Activated CD4-positive, alpha-beta T cell treated with anti-CD3 and anti-CD28 coated beads, Interleukin-2, Interleukin-4, amounts not matched to agents 100 ng/mL and 50 ng/mL, durations not matched to agents 16 hours and 8 hours (primary cell): Measurements from ENCODE around the gene DNALI1.
A peak's percentile ranks its signal among the peaks of the same experiment; 100 is the strongest.
"Not testable (repeated sequence)": the region's sequence is repeated elsewhere in the genome, so short reads cannot be mapped to it uniquely, and the experiment has no call there.

Experiments
- DNase-seq: peaks from one replicate; pipeline ENCODE4 v3.0.0-alpha.2; 2020; ENCODE audit warnings: low spot score

Gene DNALI1

DNA sequence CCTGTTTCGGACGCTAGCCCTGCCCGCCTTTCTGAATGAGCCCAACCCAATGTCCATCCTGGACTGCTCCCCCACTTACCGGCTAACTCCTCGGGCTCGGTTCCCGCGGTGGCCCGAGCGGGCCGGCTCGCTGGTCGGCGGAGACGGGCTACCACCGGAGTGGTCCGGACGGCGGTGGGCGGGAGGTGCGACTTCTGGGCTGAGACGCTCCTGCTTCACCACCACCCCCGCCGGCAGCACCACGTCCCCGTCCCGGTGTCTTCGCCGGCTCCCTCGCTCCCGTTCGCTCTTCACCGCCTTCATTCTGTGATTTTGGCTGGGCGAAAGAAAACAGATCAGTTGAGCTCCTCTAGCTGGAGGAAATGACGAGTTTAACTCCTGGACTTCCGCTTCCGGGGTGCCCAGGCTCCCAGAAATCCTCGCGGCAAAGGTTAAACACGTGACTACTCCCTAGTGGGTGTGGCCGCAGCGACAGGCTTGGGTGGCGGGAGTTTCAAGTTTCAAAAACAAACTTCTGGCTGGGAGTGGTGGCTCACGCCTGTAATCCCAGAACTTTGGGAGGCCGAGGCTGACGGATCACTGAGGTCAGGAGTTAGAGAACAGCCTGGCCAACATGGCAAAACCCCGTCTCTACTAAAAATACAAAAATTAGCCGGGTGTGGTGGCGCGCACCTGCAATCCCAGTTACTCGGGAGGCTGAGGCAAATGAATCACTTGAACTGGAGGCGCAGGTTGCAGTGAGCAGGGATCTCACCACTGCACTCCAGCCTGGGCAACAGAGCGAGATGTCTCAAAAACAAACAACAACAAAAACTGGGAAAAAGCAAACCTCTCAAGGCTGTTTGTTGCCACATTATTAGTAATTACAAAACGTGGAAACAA, 2.6 kb upstream of the DNALI1 start, which contains the start of gene SNIP1:
TSS of gene SNIP1 (minus strand) at position 367 of the 882 bp plus-strand sequence. CDS start at position 303, 64 bp downstream.
- DNase-seq: peak; percentile 94

DNA sequence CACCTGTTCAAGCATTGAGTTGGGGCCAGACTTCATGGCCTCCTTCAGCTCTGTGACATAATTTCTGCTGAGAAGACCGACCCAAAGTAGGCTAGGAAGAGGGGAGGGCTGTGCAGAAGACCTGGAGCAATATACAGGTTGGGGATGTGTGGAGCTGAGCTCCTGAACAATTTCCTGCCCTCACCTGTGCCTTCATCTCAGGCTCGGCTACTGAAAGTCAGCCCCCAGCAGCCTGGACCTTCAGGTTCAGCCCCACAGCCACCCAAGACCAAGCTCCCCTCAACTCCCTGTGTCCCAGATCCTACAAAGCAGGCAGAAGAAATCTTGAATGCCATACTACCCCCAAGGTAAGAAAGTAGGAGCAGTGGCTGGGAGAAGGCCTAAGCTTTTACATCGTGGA, 662 bp downstream of the DNALI1 start:
- DNase-seq: no peak

DNA sequence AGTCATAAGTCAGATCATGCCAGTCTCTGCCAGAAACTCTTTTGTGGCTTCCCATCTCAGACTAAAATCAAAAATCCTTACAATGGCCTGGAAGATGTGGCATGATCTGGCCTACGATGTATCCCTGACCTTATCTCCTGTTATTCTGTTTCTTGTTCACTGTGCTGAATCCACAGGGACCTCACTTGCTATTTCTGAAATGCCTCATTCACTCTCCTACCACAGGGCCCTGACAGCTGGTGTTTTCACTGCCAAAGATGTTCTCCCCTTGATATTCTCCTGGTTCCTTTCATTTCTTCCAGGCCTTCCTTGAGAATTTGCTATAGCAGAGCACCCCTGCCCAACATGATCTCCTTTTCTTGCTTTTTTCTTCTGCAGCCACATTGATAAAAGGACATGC, 1.7 kb downstream of the DNALI1 start:
- no peak for DNase-seq

DNA sequence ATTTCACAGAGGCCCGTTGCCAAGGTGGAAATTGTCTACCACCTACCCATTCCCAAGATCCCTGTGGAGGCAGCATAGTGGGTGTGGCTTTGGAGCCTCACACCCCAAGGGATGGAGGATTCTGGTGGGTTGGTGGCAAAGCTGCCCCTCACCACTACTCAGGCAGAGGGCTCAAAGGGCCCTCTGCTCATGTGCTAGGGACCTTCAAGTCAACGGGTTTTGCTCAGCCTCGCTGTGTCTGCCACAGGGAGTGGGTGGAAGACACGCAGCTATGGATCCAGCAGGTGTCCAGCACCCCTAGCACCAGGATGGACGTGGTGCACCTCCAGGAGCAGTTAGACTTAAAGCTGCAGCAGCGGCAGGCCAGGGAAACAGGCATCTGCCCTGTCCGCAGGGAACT, 2.3 kb downstream of the DNALI1 start:
- DNase-seq: no peak

DNA sequence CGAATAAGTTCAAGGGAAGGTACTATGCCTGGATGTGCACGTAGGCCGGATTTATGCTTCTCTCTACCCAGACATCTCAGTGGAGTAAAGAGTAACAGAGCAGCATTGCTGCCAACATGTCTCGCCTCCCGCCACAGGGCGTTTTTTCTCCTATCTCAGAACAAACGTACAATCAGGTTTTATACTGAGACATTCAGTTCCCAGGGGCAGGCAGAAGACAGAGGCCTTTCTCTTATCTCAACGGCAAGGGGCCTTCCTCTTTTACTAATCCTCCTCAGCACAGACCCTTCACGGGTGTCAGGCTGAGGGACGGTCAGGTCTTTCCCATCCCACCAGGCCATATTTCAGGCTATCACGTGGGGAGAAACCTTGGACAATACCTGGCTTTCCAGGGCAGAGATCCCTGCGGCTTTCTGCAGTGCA, 3.2 kb downstream of the DNALI1 start:
- not testable (repeated sequence) for DNase-seq

DNA sequence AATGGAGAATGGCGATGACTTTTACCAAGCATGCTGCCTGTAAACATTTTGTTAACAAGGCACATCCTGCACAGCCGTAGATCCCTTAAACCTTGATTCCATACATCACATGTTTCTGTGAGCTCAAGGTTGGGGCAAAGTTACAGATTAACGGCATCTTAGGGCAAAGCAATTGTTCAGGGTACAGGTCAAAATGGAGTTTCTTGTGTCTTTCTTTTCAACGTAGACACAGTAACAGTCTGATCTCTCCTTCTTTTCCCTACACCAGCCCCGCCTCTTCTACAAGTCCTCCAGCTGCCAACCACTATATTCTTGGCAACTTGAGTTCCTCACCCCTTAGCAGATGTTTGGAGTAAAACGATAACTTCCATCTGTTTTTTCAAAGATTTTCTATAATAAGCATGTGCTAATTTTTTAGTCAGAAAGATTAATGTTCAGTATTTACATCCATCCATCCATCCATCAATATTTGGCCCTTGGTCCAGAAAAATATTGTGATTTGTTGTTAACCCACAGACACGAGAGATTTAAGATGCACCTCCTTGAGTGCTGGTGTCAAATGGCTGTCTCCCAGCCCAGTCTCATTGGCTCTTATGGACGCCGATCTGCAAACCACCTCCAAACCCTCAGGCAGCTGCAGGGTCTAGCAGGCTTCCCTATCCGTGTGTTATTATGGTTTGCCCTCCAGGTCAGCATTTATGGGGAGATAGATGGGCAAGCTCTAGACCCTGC, 3.8 kb downstream of the DNALI1 start:
- DNase-seq: no peak

DNA sequence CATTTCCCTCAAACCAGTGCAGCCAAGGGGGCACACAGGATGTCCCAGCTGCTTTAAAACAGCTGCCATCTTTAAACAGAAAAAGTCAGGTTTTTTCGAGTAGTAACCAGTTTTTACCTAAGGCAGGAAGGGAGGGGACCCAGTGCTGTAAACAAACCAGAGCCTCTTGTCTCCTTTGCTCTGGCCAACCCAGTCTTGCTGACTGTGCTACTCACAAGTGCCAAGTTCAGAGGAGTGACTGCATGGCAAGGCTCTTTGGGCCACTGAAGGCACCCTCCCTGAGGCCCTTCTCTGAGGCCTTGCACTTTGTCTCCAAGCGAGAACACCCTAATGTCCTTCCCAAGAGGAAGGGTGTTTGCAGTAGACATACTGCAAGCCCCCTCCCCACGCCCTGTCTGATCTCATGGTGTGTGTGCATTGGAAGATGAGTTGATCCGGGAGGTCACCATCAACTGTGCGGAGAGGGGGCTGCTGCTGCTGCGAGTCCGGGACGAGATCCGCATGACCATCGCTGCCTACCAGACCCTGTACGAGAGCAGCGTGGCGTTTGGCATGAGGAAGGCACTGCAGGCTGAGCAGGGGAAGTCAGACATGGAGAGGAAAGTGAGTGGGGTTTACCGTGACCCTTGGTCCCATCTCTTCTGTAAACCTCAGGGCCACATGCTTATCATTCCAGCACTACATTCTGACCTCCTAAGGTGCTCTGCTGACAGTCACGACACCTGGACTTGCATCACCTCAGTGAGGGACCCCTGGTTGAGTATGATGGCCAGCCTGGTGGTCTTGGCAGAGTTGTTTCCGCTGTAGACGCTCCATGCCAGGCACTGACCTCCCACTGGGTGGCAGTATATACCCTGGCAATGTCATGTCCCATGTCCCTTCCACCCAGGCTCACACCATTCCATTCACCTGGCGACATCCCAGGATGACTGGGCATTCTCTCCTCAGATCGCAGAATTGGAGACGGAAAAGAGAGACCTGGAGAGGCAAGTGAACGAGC, 4.7 kb downstream of the DNALI1 start:
- DNase-seq: peak; percentile 45

DNA sequence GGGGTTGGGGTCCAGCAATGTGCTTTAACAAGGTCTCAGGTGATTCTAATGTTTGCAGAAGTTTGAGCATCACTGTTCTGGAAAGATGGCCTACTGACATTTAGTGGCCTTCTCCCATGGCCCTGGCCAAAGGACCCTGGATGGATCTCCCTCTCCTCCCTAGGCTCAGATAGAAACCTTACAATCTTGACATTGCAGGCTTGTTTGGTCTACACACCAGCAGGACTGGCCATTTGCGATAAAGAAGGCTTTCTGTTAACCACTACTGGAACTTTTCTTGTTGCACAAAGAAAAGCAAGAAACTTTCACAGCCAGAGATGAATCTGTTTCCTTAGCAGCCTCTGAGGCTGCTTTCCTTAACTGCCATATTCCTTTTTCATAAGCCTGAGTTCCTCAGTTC, 6.2 kb downstream of the DNALI1 start:
- no peak for DNase-seq

DNA sequence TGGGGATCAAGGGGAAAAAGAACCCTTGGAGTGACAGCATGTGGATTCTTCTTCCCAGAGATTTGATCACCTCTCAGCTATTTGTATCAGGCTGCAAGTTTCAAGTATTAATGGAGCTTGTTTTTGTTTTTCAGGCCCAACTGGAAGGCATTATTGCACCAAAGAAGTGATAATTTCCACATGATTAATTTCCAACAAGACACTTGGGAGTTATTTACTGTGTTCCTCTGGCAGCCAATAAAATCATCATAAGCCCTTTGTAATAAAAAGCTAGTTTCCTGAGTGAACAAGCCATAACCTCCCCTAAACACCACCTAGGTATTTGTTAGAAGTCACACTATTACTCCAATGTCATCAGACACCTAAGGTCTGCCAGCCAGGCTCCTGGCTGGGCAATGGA, 8.2 kb downstream of the DNALI1 start:
- DNase-seq: no peak

DNA sequence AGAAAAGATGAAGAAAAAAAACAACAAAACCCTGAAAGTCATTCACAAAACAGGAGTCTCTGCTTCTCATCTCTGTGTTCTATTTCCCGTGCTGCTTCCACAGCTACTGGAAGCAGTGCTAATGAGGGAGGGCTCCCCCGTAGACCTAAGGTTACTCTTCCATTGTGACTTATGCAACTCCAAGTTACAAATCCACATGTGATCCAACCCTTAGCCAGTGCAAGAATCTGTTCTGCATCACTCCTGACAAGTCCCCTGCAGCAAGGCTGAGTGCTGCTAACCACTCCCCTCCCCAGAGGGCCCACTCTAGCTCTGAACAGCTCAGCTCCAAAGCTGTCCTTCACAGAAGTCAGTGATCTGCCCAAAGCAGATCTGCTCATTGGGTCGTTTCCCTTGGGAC, 10.3 kb downstream of the DNALI1 start:
- no peak for DNase-seq

DNA sequence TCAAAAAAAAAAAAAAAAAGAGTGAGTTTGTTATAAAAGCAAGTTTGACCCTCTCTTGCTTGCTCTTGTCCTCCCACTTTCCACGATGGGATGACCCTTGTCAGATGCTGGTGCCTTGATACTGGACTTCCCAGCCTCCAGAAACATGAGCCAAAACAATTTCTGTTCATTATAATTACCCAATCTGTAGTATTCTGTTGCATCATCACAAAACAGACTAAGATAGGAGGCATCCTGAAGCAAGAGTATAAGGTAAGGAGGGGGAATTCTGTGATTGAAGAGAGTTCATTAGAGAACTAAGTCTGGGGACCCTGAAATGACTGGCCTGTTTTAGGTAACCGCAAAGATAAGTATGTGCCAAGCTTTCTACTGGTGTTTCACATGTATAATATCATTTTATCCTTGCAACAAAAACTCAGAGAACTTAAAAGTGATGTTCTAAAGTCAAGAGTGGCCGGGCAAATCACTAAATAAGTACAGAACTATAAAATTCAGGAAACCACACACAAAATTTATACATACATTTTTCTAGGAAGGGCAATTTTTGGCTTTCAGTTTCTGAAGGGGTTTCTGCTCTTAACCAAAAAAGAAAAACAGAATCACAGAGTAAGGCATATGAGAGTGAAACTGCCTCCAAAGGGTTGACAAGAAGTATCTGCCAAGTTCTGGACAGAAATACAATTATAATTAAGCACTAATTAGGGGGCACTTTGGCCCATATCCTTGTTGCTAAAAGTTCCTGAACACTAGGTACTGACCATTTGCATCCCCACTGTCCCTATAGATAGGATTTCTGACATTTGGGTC, 14.0 kb downstream of the DNALI1 start:
- peak; percentile 50 for DNase-seq

DNA sequence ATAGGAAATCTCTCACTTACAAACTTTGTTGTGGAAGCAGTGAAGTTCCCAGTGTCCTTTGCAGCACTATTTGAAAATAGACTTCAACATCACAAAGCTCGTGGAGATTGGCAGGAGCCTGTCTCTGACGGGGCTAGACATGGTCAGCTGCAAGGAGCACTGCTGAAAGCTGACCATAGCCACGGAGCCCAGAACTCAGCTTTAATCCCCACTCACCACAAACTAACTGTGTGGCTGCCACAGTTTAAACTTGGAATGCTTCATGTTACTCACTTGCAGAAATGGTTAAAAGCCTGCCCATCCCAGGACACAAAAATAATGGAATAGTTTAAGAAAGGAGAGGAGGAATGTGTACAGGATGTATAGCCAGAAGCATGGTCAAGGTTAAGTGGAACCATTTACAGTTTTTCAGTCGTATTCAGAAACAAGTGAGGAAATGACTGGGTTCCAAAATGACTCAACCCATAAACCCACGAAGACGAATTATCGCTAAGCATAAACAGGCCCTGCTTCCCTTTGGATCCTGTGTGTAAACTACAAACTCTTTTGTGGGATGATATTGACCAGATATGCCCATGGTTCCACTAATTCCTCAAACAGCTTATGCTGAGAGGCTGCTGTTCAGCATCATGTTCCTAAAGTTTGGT, 18.2 kb downstream of the DNALI1 start:
- DNase-seq: peak; percentile 82

DNA sequence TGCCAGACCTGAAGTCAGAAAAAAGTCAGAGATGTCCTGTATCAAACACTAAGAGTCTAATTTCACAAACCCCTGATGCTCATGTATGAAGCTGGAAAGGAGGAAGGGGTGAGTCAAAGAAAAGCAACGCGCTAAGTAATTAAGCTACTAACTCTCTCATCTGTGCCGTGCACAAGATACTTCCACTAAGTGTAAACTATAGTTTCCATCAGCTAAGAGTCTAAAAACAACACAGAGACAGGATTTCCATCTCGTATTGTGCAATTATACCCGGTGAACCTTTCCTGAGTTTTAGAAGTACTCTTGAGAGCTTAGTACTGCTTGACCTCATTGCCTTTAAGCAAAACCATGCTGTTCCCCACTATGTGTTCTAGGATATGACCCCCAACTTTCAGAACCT, 19.0 kb downstream of the DNALI1 start:
- DNase-seq: peak; percentile 40

DNA sequence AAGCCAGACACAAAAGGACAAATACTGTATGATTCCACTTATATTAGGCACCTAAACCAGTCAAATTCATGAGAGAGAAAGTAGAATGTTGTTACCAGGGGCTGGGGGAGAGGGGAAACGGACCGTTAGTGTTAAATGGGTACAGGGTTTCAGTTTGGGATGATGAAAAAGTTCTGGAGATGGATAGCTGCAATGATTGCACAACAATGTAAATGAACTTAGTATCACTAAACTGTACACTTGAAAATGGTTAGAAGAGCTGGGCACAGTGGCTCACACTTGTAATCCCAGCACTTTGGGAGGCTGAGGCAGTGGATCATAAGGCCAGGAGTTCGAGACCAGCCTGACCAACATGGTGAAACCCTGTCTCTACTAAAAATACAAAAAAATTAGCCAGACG, 27.8 kb downstream of the DNALI1 start:
- not testable (repeated sequence) for DNase-seq

DNA sequence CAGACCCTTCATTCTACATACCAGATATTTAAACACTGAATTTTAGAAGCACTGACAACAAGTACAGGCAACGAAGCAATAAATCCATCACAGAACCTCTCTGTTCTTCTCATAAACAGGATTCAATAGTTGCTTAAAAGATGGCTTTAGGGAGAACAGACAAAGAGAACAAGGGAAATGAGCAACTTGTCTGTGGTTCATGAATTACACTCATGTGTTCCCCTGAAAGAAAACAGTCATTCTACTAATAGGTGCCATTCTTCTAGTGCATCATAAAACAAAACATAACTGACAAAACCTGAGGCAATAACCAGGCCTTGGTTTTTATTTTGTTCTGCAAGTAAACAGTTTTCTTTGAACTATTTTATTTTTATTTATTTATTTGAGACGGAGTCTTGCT, 32.2 kb downstream of the DNALI1 start:
- no peak for DNase-seq

DNA sequence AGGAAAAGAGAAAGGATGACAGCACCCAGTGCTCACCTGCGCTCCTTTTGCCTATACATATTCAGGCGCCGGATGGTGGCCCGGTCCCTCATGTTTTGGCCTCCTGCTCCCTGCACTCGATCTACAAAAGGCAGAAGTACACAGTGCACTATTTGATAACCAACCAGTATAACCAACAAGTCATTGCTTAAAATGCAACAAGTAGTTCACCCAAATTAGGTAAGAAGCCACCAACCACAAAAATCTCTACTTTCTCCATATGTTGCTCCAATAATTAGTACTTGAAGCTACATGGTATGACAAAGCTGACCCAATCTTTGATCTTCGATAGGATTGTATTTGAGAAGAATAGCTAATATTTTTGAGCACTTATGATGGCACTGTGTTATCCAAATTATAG, 37.0 kb downstream of the DNALI1 start:
- DNase-seq: no peak

DNA sequence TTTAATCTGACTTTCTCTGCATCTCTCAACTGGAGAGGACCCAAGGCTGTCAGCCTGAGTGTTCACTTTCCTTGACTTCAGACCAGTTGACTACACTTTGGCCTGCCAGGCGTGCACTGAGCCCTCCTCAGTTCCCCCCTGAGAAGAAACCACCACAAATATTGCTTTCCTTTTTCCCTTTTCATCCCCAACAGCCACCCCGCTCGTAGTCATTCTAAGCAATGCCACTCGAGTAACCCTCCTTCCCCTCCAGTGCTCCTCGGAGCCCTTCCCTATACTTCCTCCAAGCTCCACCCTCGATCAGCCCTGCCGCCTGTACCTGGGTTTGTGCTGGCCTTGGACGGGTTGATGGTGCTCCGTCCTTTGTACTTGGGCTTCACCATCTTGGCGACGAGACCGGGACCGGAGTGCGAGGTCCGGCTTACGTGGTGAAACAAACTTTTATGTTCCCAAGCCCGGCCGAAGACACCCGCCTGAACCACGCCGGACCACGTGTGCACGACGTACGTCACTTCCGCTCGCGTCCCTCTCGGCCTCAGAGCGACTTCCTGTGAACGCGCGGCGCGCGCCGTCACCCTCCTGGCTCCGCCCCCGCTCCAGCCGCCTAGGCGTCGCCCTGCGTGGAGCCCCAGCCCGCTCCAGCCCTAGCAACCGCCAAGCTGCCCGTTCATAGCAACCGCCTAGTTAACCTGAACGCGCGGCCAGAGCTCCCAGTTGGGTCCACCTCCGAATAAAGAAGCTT, 38.9 kb downstream of the DNALI1 start, which contains the start of gene GNL2:
TSS of gene GNL2 (minus strand) at position 498 of the 742 bp plus-strand sequence. CDS start at position 383, 115 bp downstream.
- DNase-seq: peak; percentile 97

DNA sequence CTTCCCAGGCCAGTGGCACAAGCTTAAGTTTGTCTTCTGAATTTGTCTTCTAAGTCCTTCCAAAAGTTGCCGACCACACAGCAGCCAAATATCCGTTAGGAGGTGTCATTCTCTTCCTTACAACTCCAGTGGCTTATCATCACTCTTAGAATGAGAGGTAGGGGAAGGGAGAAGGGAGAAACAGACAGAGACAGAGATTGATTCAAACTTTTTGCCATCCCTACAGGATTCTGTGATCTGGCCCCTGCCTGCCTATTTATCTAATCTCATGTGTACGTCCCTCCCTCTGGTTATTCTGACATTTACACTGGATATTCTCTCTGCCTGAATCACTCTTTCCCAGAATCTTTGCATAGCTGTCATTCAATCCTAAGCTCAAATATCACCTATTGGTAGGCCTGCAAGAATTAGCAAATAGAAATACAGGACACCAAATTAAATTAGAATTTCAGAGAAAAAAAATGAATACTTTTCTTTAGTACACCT, 39.5 kb downstream of the DNALI1 start:
- no peak for DNase-seq

DNA sequence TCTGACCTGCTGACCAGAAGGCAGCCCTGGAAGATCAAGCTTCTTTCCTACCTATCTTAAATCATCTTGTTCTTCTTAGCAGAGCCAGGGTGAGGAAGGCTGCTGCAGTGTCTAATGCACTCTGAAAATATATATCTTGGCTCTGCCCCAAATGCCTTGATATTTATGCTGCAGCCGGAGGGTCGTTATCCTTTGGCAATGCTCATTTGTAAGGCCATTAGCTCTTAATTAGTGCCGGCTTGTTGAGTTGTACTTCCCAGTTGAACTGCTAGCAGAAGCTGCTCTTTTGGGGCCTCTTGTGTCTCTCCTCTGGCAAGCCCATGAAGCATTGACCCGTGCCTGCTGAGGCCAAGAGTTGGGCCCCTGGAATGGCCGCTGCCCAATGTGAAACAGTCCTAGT, 43.2 kb downstream of the DNALI1 start:
- no peak for DNase-seq

DNA sequence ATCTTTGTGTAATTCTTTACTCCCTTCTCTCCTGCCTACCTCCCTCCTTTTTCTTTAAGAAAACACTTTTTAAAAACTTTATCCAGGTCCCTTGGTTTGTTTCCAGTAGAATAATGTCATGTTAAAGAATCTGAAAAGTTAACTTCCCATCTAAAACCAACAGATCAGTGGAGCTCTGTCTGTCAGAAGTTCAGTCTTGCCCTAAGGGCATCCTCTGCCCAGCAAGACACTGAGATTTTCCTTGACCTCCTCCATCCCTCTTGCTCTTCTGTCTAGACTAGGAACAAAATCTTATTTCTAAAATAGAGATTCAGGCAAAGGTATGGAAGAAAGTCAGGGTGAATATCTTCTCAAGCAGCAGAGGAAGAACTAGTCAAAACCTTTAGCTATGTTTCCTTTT, 44.7 kb downstream of the DNALI1 start:
- no peak for DNase-seq
